Parathyroid adenoma (tissue), 2 donors: ENCODE data around the gene TEX50.
"Not testable (repeated sequence)": the region's sequence is repeated elsewhere in the genome, so short reads cannot be mapped to it uniquely, and the experiment has no call there.

Source experiments
- H2AFZ ChIP-seq: fragments of 300-600 bp; sonication (generic); one replicate; pipeline ENCODE4 v1.7.0; 2017; ENCODE audit warnings: antibody characterized with exemption, mild to moderate bottlenecking
- H3K27ac ChIP-seq: fragments of 300-600 bp; sonication (generic); one replicate; pipeline ENCODE4 v1.7.0; 2017
- H3K27me3 ChIP-seq: fragments of 300-600 bp; sonication (generic); one replicate; pipeline ENCODE4 v1.7.0; 2017; ENCODE audit warnings: low read length; ENCODE audit not compliant: control insufficient read depth, insufficient read depth
- H3K36me3 ChIP-seq: fragments of 300-600 bp; sonication (generic); one replicate; pipeline ENCODE4 v1.7.0; 2017; ENCODE audit warnings: low read length; ENCODE audit not compliant: control insufficient read depth, insufficient read depth
- H3K4me1 ChIP-seq: fragments of 300-600 bp; sonication (generic); one replicate; pipeline ENCODE4 v1.7.0; 2017; ENCODE audit warnings: control low read depth
- H3K4me2 ChIP-seq: fragments of 300-600 bp; sonication (generic); one replicate; pipeline ENCODE4 v1.7.0; 2017; ENCODE audit warnings: low read length
- H3K4me3 ChIP-seq: fragments of 300-600 bp; sonication (generic); one replicate; pipeline ENCODE4 v1.7.0; 2017; ENCODE audit warnings: low read depth, low read length
- H3K79me2 ChIP-seq: fragments of 300-600 bp; sonication (generic); one replicate; pipeline ENCODE4 v1.7.0; 2017; ENCODE audit warnings: control low read depth
- H3K9ac ChIP-seq: fragments of 300-600 bp; sonication (generic); one replicate; pipeline ENCODE4 v1.7.0; 2017; ENCODE audit warnings: mild to moderate bottlenecking
- H3K9me3 ChIP-seq: fragments of 300-600 bp; sonication (generic); one replicate; pipeline ENCODE4 v1.7.0; 2017; ENCODE audit warnings: low read length; ENCODE audit not compliant: control insufficient read depth
- TF ChIP-seq, protein P1 (sequence below): fragments of 300-600 bp; sonication (generic); IDR thresholded peaks from one replicate; pipeline ENCODE4 v1.7.0; 2017; ENCODE audit warnings: antibody characterized with exemption, mild to moderate bottlenecking
- donor health status: primary hyperparathyroidism.

The TEX50 gene, protein sequence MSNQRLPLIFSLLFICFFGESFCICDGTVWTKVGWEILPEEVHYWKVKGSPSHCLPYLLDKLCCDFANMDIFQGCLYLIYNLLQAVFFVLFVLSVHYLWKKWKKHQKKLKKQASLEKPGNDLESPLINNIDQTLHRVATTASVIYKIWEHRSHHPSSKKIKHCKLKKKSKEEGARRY

GRCh38 chr1:173635116-173635515 is at the start of gene TEX50:
Gene TEX50 (plus strand): TSS chr1:173635338. CDS start chr1:173635522, 184 bp downstream.
- TF ChIP-seq, protein P1, sequence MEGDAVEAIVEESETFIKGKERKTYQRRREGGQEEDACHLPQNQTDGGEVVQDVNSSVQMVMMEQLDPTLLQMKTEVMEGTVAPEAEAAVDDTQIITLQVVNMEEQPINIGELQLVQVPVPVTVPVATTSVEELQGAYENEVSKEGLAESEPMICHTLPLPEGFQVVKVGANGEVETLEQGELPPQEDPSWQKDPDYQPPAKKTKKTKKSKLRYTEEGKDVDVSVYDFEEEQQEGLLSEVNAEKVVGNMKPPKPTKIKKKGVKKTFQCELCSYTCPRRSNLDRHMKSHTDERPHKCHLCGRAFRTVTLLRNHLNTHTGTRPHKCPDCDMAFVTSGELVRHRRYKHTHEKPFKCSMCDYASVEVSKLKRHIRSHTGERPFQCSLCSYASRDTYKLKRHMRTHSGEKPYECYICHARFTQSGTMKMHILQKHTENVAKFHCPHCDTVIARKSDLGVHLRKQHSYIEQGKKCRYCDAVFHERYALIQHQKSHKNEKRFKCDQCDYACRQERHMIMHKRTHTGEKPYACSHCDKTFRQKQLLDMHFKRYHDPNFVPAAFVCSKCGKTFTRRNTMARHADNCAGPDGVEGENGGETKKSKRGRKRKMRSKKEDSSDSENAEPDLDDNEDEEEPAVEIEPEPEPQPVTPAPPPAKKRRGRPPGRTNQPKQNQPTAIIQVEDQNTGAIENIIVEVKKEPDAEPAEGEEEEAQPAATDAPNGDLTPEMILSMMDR, result no peak

GRCh38 chr1:173590557-173590956 is 44.6 kb upstream of the TEX50 start:
- no peak overlapping the region for H3K9ac ChIP-seq
- TF ChIP-seq, protein P1, result no peak
- no peaks in the 10 kb centered on the region for H3K36me3 ChIP-seq
- H3K27me3 ChIP-seq, result no peaks in the 10 kb centered on the region
- H3K27ac ChIP-seq, result no peak overlapping the region
- H3K4me1 ChIP-seq, result no peaks in the 10 kb centered on the region
- no peak overlapping the region for H3K4me2 ChIP-seq
- H3K4me3 ChIP-seq, result no peak overlapping the region
- H3K9me3 ChIP-seq, result no peaks in the 10 kb centered on the region
- no peak overlapping the region for H2AFZ ChIP-seq
- no peaks in the 10 kb centered on the region for H3K79me2 ChIP-seq

More at GRCh38 chr1:173635116-173635515, at the start of gene TEX50:
- no peaks in the 10 kb centered on the region for H3K36me3 ChIP-seq
- peaks cover 12% of the 10 kb centered on the region for H3K4me1 ChIP-seq
- no peak within 1 kb of the TSS for H2AFZ ChIP-seq
- H3K9me3 ChIP-seq, result no peaks in the 10 kb centered on the region
- H3K4me2 ChIP-seq, result no peak within 1 kb of the TSS
- H3K27ac ChIP-seq, result no peak within 1 kb of the TSS
- H3K79me2 ChIP-seq, result no peaks in the 10 kb centered on the region
- H3K9ac ChIP-seq, result no peak within 1 kb of the TSS
- H3K4me3 ChIP-seq, result no peak within 1 kb of the TSS
- H3K27me3 ChIP-seq, result no peaks in the 10 kb centered on the region

DNA sequence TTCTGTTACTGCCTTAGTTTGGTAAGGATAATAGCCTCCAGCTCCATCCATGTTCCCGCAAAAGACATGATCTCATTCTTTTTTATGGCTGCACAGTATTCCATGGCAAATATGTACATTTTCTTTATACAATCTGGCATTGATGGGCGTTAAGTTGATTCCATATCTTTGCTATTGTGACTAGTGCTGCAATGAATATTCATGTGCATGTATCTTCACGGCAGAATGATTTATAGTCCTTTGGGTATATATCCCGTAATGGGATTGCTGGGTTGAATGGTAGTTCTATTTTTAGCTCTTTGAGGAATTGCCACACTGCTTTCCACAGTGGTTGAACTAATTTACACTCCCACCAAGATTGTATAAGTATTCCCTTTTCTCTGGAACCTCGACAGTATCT is 44.0 kb upstream of the TEX50 start:
- H3K9ac ChIP-seq, H3K9me3 ChIP-seq, H3K4me2 ChIP-seq, H3K36me3 ChIP-seq, H3K4me3 ChIP-seq, H3K4me1 ChIP-seq, H3K27me3 ChIP-seq, H2AFZ ChIP-seq, H3K27ac ChIP-seq, H3K79me2 ChIP-seq: not testable (repeated sequence)

DNA sequence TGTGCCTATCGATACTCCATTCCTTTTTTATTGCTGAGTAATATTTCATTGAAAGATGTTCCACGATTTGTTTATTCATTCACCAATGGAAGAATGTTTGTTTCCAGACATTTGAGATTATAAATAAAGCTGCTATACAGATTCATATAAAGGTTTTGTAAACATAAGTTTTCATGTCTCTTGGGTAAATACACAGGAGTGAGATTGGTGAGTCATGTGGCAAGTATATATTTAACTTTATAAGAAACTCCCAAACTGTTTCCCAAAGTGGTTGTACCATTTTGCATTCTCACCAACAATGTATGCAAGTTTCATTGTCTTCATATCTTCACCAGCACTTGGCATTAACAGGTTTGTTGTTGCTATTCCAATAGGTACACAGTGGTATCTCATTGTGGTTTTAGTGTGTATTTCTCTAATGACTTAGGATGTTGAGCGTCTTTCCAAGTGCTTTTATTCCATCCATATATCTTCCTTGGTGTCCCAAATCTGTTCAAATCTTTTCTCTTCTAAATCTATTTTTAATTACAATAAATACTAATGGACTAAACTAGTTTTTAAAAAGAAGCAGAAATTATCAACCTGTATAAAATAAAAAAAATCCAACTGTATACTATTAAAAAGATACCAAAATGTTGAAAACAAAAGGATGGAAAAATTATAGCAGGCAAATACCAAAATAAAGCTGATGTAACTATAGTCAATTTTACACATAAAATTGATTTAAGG is 38.9 kb upstream of the TEX50 start:
- H3K9ac ChIP-seq, result no peak overlapping the region
- no peaks in the 10 kb centered on the region for H3K4me1 ChIP-seq
- H2AFZ ChIP-seq, result no peak overlapping the region
- no peak overlapping the region for H3K27ac ChIP-seq
- H3K79me2 ChIP-seq, result no peaks in the 10 kb centered on the region
- TF ChIP-seq, protein P1, result no peak
- H3K9me3 ChIP-seq, result no peaks in the 10 kb centered on the region
- H3K4me2 ChIP-seq, result no peak overlapping the region
- no peaks in the 10 kb centered on the region for H3K36me3 ChIP-seq
- H3K4me3 ChIP-seq, result no peak overlapping the region
- H3K27me3 ChIP-seq, result no peaks in the 10 kb centered on the region

DNA sequence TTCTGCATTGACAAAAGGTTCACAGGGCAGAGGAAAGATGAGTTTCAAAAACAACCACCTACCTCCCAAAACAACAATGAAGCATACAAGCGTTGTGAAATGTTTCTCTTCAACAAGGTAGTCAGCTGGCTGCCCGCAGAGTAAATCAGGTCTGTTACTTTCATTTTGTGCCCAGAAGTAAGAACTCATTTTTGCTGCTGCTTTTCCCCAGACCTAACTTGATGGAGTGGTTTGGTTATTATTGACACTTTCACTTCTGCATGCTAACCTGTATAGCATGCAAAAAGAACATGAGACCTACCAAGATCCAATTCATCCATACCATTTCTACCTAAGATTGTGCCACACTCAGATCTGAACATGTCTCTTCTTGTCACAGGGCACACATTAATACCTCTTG is 33.5 kb upstream of the TEX50 start:
- Histone ChIP-seq H3K4me3 (no peak overlapping the region), H3K4me1 (no peaks in the 10 kb centered on the region), H3K36me3 (no peaks in the 10 kb centered on the region), H2AFZ (no peak overlapping the region), H3K27me3 (no peaks in the 10 kb centered on the region), H3K79me2 (no peaks in the 10 kb centered on the region), H3K9me3 (no peaks in the 10 kb centered on the region), H3K27ac (no peak overlapping the region), H3K4me2 (no peak overlapping the region), H3K9ac (no peak overlapping the region)
- TF ChIP-seq, protein P1, result no peak
